ENCODE data around the gene HNRNPH3.

The HNRNPH3 gene

DNA sequence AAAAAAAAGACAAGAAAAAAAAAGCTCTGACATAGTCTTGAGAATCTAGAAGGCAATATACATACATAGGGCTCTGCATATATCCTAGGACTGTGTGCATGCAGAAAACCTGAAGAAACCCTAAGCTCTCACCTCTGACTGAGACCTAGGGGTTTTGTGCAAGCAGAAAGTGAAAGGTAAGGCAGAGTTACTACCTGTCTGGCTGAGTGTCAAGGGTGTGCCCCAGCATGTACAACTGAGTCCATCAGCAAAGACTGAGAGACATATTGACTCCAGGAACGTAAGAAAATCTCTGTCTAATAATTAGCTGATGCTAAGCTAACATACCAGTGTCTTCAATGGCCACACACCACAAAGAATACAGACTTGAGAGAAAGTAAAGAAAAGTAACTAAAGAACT, 16.3 kb upstream of the HNRNPH3 start:
- TF ChIP-seq GATA3 (IDR thresholded peaks at IDR 0.05; ENCODE audit: low read depth, low read length) (no peak), GATA2 (IDR thresholded peaks at IDR 0.05; ENCODE audit: low read depth, low read length) (no peak)

DNA sequence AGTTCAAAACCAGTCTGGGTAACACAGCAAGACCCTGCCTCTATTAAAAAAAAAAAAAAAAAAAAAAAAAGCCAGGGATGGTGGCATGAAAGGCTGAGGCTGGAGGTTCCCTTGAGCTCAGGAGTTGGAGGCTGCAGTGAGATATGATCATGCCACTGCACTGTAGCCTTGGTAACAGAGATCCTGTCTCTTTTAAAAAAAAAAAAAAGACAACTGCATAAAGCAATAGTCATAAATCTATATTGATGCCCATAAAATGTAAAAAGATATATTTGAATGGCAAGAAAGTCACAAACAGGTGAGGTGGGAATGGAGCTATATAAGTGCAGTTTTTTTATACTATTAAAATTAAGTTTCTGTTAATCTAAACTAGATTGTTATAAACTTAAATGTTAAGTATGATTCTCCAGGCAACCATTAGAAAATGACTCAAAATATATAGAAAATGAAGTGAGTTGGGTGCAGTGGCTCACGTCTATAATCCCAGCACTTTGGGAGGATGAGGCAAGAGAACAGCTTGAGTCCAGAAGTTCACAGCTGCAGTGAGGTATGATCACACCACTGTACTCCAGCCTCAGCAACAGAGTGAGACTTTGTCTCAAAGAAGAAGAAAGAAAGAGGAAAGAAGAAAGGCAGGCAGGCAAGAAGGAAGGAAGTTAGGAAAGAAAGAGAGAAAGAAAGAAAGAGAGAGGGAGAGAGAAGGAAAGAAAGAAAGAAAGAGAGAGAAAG, 13.4 kb upstream of the HNRNPH3 start:
- no peak for TF ChIP-seq GATA3 (IDR thresholded peaks at IDR 0.05; ENCODE audit: low read depth, low read length)
- TF ChIP-seq GATA2 (IDR thresholded peaks at IDR 0.05; ENCODE audit: low read depth, low read length), result no peak

DNA sequence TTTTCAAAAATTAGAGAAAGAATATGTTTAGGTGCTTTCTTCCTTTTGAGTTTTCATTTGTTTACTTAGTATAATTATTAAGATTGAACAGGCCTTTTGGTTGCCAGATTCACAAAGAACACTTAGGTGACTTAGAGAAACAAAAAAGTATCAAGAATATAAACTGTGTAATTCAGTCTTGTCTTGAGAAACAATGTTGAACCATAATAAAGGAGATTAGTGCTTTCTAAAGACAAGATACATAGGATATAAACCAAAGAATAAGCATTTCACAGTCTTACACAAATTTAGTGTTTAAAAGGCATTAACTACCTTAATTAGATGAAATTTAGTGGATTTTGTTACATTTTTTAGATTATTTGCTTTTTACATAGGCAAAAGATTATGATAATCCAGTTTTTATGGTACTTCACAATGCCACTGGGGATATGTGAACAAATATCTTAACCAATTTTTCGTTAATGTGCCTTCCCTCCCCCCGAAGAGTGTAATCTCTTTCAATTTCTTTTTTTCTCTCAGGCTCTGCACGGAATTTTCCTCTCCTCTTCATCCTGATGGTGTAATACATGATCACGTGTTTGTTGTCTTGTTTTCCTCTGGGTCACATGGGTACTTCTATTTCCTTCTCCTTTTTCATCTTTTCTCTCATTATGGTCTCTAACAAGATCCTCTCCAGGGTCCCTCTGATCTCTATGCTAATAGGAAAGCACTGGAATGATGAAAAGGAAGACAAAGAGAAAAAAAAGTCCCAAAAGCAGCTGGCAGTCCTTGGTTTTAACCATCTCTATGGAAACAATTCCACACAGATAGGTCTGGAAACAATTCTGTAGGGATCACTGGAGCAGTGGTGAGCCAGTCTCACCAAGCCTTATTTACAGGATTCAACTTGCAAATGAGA, 3.7 kb upstream of the HNRNPH3 start:
- TF ChIP-seq GATA3 (IDR thresholded peaks at IDR 0.05; ENCODE audit: low read depth, low read length) (no peak), GATA2 (IDR thresholded peaks at IDR 0.05; ENCODE audit: low read depth, low read length) (no peak)

DNA sequence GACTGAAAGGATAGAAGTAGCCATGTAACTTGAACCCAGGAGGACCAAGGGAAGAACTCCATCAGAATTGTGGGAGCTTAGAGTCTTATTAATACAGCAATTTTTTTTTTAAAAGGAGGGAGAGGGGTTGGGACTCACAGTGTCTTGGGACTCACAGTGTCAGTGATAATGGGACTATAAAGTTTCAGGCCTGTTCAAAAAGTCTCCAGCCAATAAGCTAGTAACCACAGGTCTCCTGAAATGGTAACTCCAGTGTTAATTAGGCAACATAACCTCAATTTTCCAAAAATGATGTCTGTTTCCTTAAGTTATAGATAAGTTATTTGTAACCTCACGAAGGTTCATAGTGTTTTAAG, 2.4 kb upstream of the HNRNPH3 start:
- TF ChIP-seq GATA3 (IDR thresholded peaks at IDR 0.05; ENCODE audit: low read depth, low read length), result no peak
- no peak for TF ChIP-seq GATA2 (IDR thresholded peaks at IDR 0.05; ENCODE audit: low read depth, low read length)

DNA sequence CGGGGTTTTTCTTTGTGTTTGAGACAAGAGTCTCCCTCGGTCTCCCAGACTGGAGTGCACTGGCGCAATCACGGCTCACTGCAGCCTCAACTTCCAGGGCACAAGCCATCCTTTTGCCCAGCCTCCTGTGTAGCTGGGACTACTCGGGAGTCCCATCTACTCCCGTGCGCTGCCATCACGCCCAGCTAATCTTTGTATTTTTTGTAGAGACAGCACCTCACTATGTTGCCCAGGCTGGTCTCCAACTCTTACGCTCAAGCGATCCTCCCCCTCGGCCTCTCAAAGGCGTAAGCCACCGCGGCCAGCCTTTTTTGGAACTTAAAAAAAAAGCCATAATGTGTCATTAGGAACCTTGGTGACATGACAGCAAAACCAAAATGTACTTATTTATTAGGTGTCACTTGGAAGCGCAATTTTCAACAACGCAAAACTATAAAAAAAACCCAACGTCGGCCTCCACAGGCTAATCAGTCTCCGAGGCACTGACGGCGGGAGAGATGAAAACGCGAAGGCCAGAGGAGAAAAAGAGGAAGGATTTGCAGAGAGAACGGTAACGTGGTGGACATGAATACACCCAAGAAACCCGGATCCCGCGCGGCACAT, 911 bp upstream of the HNRNPH3 start:
- TF ChIP-seq GATA3 (IDR thresholded peaks at IDR 0.05; ENCODE audit: low read depth, low read length) (no peak), GATA2 (IDR thresholded peaks at IDR 0.05; ENCODE audit: low read depth, low read length) (no peak)

DNA sequence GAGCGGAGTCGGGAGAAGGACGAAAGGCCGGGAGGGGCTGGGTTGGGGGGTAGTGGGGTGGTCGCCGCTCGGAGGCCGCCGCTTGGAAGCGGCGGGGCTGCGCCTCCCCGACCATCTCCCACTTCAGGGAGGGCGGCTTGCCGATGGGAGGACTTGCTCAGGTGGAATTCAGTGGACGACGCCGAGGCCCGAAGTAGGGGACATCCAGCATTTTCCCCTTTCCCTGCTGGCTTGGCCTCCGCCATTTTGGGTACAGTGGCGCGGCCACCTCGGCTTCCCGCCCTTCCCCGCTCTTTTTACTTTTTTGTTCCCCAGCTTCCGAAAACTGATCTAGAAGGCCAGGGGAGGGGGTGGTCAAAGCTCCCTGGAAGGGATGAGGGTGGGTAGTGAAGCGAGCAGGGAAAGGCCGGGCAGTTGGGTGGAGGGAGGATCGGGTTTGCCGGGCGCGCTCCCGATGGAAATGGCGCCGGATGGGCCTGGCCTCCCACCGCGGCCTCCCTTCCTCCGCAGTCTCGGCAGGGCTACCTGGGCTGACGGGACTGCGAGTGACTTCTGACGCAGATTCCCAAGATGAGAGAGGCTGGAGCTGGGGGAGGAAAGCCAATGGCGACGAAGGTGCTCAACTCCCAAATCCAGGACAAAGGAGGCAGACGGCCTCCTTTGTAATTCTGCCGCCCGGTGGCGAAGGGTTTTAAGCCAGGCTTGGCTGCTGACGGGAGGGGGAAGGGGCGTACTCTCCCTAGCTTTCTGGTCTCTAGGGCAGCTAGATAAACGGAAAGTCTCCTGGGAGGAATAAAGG, 594 bp downstream of the HNRNPH3 start, which contains the start of gene PBLD:
Gene PBLD (minus strand): TSS at position 670 of the 799 bp plus-strand sequence. CDS start 26,084 bp downstream, outside the sequence.
- TF ChIP-seq GATA2 (IDR thresholded peaks at IDR 0.05; ENCODE audit: low read depth, low read length) (no peak), GATA3 (IDR thresholded peaks at IDR 0.05; ENCODE audit: low read depth, low read length) (no peak)

DNA sequence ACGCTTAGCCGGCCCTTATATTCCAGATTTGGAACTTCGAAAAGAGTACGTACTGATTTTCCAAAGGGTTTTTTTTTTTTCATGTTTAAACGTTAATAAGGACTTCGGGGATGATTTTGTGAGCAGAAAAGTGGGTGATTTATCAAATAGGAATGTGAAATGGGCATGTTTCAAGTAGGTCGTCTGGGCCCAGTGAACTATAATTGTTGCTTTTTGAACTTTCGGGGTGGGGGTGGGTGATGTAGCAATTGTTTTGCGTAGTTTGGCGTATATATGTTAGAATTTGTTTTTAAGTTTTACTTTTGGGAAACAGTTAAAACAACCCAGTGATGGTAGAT, 1.2 kb downstream of the HNRNPH3 start:
- no peak for TF ChIP-seq GATA2 (IDR thresholded peaks at IDR 0.05; ENCODE audit: low read depth, low read length)
- no peak for TF ChIP-seq GATA3 (IDR thresholded peaks at IDR 0.05; ENCODE audit: low read depth, low read length)

DNA sequence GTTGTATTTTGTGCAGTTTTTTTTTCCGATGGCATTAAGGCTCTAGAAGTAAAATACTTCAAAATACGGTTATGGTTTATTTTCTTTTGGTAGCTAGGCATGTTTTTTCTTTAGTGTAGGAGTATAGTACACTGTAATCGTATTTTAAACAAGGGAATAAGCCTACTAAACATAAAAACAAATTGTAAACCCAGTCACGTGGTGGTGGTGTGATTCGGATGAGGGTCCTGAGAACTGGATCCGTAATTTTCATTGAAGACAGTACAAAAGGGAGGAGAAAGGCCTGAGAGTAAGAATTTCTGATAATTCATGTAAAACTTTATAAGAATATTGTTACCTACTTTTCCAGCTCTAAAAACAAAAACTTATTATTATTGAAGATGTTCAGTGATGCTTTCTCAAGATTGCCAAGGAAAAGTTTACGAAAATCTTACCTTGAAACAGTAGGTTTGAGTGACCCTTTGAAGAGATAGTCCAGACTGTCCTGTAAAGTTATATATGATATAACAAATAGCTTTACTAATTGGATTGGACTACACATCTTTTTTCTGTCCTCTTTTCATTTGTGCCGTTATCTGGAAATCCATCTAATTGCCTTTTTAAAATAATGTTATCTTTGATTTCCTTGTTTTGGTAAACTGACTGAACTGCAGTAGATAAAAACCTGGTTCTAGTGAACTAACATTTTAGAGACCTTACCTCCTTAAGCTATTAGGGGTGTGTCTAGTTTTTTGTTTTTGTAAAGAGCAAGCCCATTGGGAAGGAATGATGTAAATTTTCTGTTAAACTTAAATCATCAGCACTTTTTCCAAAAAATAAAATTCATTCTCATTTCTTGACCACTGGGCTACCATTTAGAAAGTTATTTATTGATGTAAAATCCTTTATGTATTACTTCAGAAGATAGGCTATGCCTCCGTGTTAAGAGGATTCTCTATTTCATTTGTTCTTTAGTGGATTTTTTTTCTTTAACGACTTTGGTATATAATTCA, 1.9 kb downstream of the HNRNPH3 start:
- 0 out of 2 replicates have a peak, but pooled peaks have one; percentile 15 for TF ChIP-seq GATA2 (IDR thresholded peaks at IDR 0.05; ENCODE audit: low read depth, low read length)
- TF ChIP-seq GATA3 (IDR thresholded peaks at IDR 0.05; ENCODE audit: low read depth, low read length), result peak; percentile 60

DNA sequence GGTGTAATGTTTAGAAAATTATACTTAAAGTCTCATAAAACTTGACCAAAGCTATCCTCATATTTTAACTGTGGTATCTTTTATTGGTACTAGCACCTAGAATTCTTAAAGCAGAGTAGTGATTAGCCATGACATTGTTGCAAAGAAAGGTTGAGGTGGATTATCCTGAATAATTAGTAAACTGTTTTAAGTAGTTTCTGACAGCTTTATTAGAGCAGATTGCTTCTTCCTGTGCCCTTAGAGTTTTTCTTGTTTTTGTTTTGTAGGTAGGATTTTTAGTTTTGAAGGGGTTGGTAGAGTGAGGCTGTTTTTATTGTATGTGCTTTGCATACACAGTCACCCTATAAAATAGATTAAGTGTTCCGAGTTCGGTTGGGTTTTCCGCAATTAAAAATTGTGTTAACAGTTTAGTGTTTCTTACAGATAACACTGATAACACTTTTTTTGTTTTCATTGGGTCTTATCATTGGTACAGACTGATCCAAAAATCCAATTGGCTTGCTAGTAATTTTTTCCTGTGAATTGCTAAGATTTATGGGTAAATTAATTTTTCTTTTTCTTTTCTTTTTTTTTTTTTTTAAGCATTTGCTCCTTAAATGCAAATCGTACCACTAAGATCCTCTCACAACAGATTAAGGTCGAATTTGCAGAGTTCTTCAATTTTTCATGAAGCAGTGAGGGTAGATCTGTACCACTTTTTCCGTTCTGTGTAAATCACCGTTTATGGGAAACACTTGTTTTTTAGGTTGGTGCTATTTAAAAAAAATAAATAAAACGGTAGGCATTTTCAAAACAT, 3.0 kb downstream of the HNRNPH3 start:
- TF ChIP-seq GATA2 (IDR thresholded peaks at IDR 0.05; ENCODE audit: low read depth, low read length) (no peak), GATA3 (IDR thresholded peaks at IDR 0.05; ENCODE audit: low read depth, low read length) (no peak)

DNA sequence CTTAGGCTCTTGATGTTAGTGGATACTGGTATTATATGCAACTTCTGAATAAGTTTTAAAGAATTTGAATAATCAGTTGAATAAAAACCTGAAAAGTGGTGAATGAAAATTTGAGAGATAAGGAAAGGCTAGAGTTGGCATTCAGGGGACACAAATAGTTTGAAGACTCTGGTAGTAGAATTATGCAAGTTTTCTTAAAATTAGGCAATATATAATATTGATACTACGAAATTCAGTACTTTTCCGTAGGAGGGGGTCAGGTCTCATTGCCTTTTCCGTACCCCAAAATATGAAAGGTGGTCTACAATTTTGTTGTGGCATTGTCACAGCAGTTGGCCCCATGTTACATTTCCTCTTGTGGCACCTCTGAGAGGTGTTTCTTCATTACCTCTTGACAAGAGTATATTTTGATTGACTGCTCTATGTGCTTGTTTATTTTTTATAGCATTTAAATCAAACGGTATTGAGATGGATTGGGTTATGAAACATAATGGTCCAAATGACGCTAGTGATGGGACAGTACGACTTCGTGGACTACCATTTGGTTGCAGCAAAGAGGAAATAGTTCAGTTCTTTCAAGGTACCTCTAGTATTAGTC, 5.0 kb downstream of the HNRNPH3 start:
- TF ChIP-seq GATA2 (IDR thresholded peaks at IDR 0.05; ENCODE audit: low read depth, low read length) (no peak), GATA3 (IDR thresholded peaks at IDR 0.05; ENCODE audit: low read depth, low read length) (no peak)

DNA sequence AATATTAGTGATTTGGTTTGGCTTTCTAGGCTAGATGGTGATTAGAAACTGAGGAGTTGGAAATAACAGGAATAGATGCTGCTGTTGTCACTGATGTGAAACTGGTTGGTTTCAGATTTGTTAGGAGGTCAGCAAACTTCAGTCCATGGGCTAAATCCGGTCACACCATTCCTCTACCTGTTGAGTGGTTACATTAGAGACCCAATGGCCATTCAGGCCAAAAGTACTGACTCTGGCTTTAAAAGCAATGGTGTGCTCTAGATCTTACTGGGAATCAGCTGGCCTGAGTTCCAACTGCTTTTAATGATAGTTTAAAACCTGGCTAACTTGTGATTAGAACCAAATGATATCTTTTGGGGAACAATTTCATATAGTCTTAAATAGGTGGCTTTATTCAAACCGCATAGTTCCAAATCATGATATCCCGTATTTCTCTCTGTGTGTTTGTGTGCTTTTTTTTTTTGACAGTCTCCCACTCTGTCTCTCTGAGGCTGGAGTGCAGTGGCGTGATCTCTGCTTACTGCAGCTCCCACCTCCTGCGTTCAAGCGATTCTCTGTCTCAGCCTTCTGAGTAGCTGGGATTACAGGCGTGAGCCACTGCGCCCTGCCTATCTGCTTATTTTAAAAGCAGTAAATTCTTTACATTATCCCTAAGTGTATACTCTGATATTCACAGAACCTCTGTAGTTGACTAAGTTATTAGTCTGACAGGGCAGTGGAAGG, 8.7 kb downstream of the HNRNPH3 start:
- TF ChIP-seq GATA3 (IDR thresholded peaks at IDR 0.05; ENCODE audit: low read depth, low read length) (no peak), GATA2 (IDR thresholded peaks at IDR 0.05; ENCODE audit: low read depth, low read length) (no peak)
